ENCODE results near the gene FOXP1.

DNA sequence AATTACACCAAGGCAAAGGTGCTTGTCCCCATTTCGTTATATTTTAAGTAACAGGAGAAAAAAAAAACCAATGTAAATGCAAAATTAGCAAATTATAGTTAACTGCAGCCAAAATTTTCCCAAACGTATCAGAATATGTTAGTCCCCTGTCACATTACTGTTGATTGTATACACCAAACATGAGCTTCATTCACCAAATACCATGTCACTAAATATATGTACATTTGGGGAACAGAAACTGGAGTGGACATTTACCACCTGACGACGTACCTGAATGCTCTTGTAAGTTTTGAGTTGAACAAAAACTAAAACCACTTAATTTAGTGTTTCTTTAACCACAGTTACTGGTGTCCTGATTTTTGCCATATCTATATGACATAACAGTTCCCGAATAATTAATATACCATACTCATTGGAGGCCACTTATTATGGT, 3.3 kb upstream of the FOXP1 start:
- TF ChIP-seq EZH2 (IDR thresholded peaks at IDR 0.05) (no peak), EZH2phosphoT487 (IDR thresholded peaks at IDR 0.05) (no peak)
- TF ChIP-seq, protein P1, sequence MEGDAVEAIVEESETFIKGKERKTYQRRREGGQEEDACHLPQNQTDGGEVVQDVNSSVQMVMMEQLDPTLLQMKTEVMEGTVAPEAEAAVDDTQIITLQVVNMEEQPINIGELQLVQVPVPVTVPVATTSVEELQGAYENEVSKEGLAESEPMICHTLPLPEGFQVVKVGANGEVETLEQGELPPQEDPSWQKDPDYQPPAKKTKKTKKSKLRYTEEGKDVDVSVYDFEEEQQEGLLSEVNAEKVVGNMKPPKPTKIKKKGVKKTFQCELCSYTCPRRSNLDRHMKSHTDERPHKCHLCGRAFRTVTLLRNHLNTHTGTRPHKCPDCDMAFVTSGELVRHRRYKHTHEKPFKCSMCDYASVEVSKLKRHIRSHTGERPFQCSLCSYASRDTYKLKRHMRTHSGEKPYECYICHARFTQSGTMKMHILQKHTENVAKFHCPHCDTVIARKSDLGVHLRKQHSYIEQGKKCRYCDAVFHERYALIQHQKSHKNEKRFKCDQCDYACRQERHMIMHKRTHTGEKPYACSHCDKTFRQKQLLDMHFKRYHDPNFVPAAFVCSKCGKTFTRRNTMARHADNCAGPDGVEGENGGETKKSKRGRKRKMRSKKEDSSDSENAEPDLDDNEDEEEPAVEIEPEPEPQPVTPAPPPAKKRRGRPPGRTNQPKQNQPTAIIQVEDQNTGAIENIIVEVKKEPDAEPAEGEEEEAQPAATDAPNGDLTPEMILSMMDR (IDR thresholded peaks at IDR 0.05): no peak

All from neural progenitor cell (in vitro differentiated cells).